Right lobe of liver (tissue), 4 donors: ENCODE data around the gene HOXA1.

Experiments used
- POLR2A ChIP-seq: fragments of 450-650 bp; IDR thresholded peaks from one replicate; pipeline ENCODE4 v1.6.1; 2017; ENCODE audit warnings: antibody characterized with exemption, mild to moderate bottlenecking
- TF ChIP-seq, protein P1 (sequence below), 4 donors: fragments of 200-600 bp in 3 of 4; fragments of 450-650 bp in 1 of 4; IDR thresholded peaks; one replicate each; pipeline versions ENCODE4 v1.5.1 to v1.8.0; 2016 to 2022; ENCODE audit warnings: antibody characterized with exemption in 4 of 4, mild to moderate bottlenecking in 2 of 4
- donor health status: DM: no; HTN: no; CAD: no.
- donor health status: DM: no; HTN: no; CAD: no.
- donor health status: DM: no; HTN: yes; CAD: no.

DNA sequence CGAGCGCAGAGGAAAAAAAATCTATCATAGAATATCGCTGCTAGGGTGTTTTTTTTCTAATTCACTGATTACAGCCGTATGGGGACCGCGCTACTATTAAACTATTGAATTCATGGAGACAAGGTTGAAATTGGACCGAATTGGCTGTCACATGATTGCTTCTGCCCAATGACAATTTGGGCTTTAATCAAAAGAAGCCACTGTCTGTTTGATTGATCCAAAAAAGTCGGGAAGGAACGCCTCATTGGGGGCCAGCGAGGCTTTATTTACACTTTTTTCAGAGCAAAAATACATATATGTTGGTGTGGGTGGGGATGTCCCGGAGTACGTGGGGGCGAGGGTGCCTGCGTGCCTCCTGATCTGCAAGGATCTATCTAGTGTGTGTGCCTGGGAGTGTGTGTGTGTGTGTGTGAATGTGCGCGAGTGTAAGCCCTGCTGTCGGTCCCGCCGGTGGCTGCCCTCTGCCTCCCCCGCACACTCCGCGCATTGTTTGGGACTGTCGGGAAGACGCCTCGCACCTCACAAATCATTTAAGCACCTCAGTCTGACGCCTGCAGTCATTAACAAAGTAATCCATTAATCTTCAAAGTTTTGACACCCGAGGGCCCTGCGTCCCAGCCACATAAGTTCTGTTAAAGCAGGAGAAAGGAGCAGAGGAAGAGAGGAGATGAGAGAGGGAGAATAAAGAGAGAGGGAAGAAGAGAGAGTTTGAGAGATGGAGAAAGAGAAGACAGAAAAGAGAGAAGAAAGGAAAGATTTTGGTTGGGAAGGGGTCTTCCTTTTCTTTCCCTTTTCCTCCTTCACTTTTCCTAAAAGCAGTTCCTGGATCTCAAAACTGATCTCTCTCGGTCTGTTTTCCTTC lies 7.0 kb upstream of the HOXA1 start, which contains the start of gene HOXA2:
- TF ChIP-seq, protein P1, sequence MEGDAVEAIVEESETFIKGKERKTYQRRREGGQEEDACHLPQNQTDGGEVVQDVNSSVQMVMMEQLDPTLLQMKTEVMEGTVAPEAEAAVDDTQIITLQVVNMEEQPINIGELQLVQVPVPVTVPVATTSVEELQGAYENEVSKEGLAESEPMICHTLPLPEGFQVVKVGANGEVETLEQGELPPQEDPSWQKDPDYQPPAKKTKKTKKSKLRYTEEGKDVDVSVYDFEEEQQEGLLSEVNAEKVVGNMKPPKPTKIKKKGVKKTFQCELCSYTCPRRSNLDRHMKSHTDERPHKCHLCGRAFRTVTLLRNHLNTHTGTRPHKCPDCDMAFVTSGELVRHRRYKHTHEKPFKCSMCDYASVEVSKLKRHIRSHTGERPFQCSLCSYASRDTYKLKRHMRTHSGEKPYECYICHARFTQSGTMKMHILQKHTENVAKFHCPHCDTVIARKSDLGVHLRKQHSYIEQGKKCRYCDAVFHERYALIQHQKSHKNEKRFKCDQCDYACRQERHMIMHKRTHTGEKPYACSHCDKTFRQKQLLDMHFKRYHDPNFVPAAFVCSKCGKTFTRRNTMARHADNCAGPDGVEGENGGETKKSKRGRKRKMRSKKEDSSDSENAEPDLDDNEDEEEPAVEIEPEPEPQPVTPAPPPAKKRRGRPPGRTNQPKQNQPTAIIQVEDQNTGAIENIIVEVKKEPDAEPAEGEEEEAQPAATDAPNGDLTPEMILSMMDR (IDR thresholded peaks at IDR 0.05) = no peak
- TF ChIP-seq POLR2A = no peak
